Stomach (tissue), 4 donors: ENCODE measurements around the gene TAP2.

Experiments
- EP300 ChIP-seq: sonication (generic); formaldehyde crosslinking; IDR thresholded peaks from one replicate; pipeline ENCODE4 v1.6.1; 2017; ENCODE audit warnings: antibody characterized with exemption
- POLR2A ChIP-seq, 4 donors: fragments of 450-650 bp; IDR thresholded peaks; one replicate each; pipeline ENCODE4 v1.6.1; 2016; ENCODE audit warnings: antibody characterized with exemption in 4 of 4, control low read depth in 2 of 4, mild to moderate bottlenecking in 1 of 4, moderate library complexity in 1 of 4
- POLR2AphosphoS5 ChIP-seq, 3 donors: sonication (generic); formaldehyde crosslinking; IDR thresholded peaks; one replicate each; pipeline ENCODE4 v1.6.1; 2016; ENCODE audit warnings: antibody characterized with exemption in 3 of 3
- TF ChIP-seq, protein P1 (sequence below), 7 experiments: fragments of 450-650 bp in 4 of 7; fragments of 200-600 bp in 3 of 7; sonication (generic) in 3 of 7; IDR thresholded peaks; one replicate each; pipeline ENCODE4 v1.5.1; 2016 to 2019; ENCODE audit warnings: antibody characterized with exemption in 7 of 7, control low read depth in 2 of 7, mild to moderate bottlenecking in 1 of 7

DNA sequence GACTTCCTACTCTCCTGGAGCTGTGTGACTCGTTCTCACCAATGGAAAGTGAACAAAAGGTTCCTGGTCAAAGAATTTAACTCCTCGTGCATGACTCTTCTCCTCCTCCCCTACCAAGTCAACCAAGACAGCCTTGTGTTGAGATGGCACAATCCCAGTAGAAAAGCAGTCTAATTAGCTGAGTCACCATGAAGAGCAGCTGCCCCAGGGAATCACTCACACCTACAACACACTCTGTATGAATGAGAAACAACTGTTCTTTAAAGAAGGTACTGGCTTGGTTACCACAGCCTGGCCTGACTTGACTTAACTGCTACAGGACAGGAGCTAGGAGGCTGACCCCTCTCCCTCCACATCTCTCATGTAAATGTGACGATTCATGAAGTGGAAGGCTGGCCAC lies 18.8 kb downstream of the TAP2 start:
- TF ChIP-seq EP300 (no peak), POLR2AphosphoS5 (IDR thresholded peaks at IDR 0.05) (no peak), POLR2A (IDR thresholded peaks at IDR 0.05) (no peak)
- TF ChIP-seq, protein P1, sequence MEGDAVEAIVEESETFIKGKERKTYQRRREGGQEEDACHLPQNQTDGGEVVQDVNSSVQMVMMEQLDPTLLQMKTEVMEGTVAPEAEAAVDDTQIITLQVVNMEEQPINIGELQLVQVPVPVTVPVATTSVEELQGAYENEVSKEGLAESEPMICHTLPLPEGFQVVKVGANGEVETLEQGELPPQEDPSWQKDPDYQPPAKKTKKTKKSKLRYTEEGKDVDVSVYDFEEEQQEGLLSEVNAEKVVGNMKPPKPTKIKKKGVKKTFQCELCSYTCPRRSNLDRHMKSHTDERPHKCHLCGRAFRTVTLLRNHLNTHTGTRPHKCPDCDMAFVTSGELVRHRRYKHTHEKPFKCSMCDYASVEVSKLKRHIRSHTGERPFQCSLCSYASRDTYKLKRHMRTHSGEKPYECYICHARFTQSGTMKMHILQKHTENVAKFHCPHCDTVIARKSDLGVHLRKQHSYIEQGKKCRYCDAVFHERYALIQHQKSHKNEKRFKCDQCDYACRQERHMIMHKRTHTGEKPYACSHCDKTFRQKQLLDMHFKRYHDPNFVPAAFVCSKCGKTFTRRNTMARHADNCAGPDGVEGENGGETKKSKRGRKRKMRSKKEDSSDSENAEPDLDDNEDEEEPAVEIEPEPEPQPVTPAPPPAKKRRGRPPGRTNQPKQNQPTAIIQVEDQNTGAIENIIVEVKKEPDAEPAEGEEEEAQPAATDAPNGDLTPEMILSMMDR (IDR thresholded peaks at IDR 0.05), result no peak
